ENCODE results near the gene DUXA. TPM values are rescaled to one million over a fixed set of nuclear protein-coding genes. Genes with fewer than 3 reads are reported as not detected.

The DUXA gene
- total RNA-seq, 1 donor from 2014 or later: not detected

DNA sequence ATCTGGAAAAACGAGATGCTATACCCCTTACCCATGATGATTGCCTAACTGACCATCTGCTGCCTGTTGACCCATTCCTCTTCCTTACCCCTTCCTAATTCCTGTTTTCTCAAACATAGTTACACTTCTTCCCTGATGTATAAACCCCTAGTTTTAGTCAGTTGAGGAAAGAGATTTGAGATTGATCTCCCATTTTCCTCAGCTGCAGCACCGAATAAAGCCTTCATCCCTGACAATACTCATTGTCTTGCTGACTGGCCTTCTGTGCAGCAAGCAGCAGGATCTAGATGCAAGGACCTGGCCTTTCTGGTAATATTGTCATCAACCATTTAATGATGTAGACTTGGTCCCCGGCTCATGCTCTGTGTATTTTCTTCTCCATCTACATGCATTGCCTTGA is 23.0 kb upstream of the DUXA start:
- H3K27me3 ChIP-seq (ENCODE audit: insufficient read depth, low read length): no peaks in the 10 kb centered on the region
- H3K9me3 ChIP-seq (ENCODE audit: insufficient read depth, low read depth, low read length): peaks cover 8% of the 10 kb centered on the region
- H3K4me1 Mint-ChIP-seq (ENCODE audit: low read depth, unreplicated experiment): peaks cover 7% of the 10 kb centered on the region
- H2AFZ ChIP-seq (ENCODE audit: low read depth, low read length): peak overlapping the region; percentile 100
- H3K4me2 ChIP-seq (ENCODE audit: low read length): no peak overlapping the region
- no peak overlapping the region for H3K9ac ChIP-seq (ENCODE audit: low read length)
- no peak for DNase-seq (ENCODE audit: low read depth)
- peaks cover 15% of the 10 kb centered on the region for H3K36me3 ChIP-seq (ENCODE audit: insufficient read depth, low read length)
- H4K20me1 ChIP-seq (ENCODE audit: insufficient read depth, low read length): peaks cover 24% of the 10 kb centered on the region
- H3K27ac Mint-ChIP-seq (ENCODE audit: unreplicated experiment): no peak overlapping the region
- no peak overlapping the region for H3K27ac ChIP-seq (ENCODE audit: low read depth, low read length)
- peak overlapping the region; percentile 99 for H3K4me3 Mint-ChIP-seq (ENCODE audit: unreplicated experiment)
- H3K36me3 Mint-ChIP-seq (ENCODE audit: low read depth, unreplicated experiment): peaks cover 14% of the 10 kb centered on the region
- H3K27me3 Mint-ChIP-seq (ENCODE audit: low read depth, unreplicated experiment): peaks cover 3% of the 10 kb centered on the region
- TF ChIP-seq, protein P1, sequence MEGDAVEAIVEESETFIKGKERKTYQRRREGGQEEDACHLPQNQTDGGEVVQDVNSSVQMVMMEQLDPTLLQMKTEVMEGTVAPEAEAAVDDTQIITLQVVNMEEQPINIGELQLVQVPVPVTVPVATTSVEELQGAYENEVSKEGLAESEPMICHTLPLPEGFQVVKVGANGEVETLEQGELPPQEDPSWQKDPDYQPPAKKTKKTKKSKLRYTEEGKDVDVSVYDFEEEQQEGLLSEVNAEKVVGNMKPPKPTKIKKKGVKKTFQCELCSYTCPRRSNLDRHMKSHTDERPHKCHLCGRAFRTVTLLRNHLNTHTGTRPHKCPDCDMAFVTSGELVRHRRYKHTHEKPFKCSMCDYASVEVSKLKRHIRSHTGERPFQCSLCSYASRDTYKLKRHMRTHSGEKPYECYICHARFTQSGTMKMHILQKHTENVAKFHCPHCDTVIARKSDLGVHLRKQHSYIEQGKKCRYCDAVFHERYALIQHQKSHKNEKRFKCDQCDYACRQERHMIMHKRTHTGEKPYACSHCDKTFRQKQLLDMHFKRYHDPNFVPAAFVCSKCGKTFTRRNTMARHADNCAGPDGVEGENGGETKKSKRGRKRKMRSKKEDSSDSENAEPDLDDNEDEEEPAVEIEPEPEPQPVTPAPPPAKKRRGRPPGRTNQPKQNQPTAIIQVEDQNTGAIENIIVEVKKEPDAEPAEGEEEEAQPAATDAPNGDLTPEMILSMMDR (IDR thresholded peaks at IDR 0.05; ENCODE audit: insufficient read depth, low read depth, low read length): no peak
- no peak for TF ChIP-seq EZH2 (IDR thresholded peaks at IDR 0.05; ENCODE audit: insufficient read depth, low read length)
- H3K79me2 ChIP-seq (ENCODE audit: insufficient read depth, low read length): peaks cover 40% of the 10 kb centered on the region
- peaks cover 3% of the 10 kb centered on the region for H3K4me1 ChIP-seq (ENCODE audit: insufficient read depth, low read length)
- FAIRE-seq: no peak
- H3K9me3 Mint-ChIP-seq (ENCODE audit: unreplicated experiment): peaks cover 33% of the 10 kb centered on the region
- no peak overlapping the region for H3K4me3 ChIP-seq (ENCODE audit: insufficient read depth, low read depth, low read length)

DNA sequence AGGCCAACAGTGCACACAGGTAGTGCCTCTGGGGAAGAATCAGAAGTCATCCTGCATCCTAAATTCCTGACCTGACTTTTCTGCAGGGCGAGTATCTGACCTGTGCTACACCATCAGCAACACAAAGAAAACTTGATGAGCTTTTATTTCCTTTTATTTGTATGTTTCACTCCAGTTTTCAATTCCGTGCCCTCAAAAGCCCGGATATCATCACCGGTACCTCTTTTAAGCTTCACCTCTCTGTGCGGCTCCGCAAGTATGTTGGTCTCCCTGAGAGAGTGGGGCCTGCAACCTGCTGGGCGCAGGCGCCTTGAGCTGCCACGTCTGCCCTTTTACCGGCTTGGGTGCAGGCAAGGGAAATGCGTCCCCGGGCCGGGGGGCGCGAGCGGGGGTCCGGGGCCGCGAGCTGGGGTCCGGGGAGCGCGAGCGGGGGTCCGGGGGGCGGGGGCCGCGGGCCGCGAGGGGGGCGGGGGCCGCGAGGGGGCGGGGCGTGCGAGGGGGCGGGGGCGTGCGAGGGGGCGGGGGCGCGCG is 4.3 kb upstream of the DUXA start:
- H3K79me2 ChIP-seq (ENCODE audit: insufficient read depth, low read length): no peaks in the 10 kb centered on the region
- peaks cover 5% of the 10 kb centered on the region for H3K9me3 ChIP-seq (ENCODE audit: insufficient read depth, low read depth, low read length)
- H3K27ac ChIP-seq (ENCODE audit: low read depth, low read length): no peak overlapping the region
- TF ChIP-seq, protein P1 (IDR thresholded peaks at IDR 0.05; ENCODE audit: insufficient read depth, low read depth, low read length): no peak
- H3K4me1 ChIP-seq (ENCODE audit: insufficient read depth, low read length): no peaks in the 10 kb centered on the region
- Mint-ChIP-seq H3K4me1 (ENCODE audit: low read depth, unreplicated experiment) (no peaks in the 10 kb centered on the region), H3K27ac (ENCODE audit: unreplicated experiment) (no peak overlapping the region), H3K4me3 (ENCODE audit: unreplicated experiment) (peak overlapping the region; percentile 10), H3K36me3 (ENCODE audit: low read depth, unreplicated experiment) (no peaks in the 10 kb centered on the region), H3K27me3 (ENCODE audit: low read depth, unreplicated experiment) (peaks cover 2% of the 10 kb centered on the region), H3K9me3 (ENCODE audit: unreplicated experiment) (peaks cover 18% of the 10 kb centered on the region)
- no peaks in the 10 kb centered on the region for H3K36me3 ChIP-seq (ENCODE audit: insufficient read depth, low read length)
- peak overlapping the region; percentile 64 for H3K4me2 ChIP-seq (ENCODE audit: low read length)
- no peak overlapping the region for H3K9ac ChIP-seq (ENCODE audit: low read length)
- no peaks in the 10 kb centered on the region for H4K20me1 ChIP-seq (ENCODE audit: insufficient read depth, low read length)
- no peak for FAIRE-seq
- no peak overlapping the region for H3K4me3 ChIP-seq (ENCODE audit: insufficient read depth, low read depth, low read length)
- peak; percentile 3 for DNase-seq (ENCODE audit: low read depth)
- peak overlapping the region; percentile 57 for H2AFZ ChIP-seq (ENCODE audit: low read depth, low read length)
- no peaks in the 10 kb centered on the region for H3K27me3 ChIP-seq (ENCODE audit: insufficient read depth, low read length)

DNA sequence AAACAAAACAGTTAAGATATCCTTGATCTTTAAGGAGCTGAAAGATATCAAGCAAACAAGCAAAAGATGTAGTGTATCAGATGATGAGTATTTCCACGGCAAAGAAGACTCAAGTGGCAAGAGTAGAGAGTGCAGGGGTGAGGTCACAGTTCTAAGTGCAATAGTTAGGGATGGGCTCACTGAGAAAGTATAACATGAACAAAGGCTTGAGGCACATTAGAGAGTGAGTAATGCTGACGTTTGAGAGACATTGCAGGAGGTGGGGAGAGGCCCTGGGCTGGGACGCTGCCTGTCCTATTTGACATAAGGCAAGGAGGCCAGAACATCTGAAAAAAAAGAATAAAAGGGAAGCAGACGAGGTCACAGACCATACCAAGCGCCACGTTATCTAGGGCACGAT is 1.4 kb downstream of the DUXA start:
- no peaks in the 10 kb centered on the region for H3K9me3 ChIP-seq (ENCODE audit: insufficient read depth, low read depth, low read length)
- H4K20me1 ChIP-seq (ENCODE audit: insufficient read depth, low read length): no peaks in the 10 kb centered on the region
- H3K4me3 ChIP-seq (ENCODE audit: insufficient read depth, low read depth, low read length): no peak overlapping the region
- no peak for TF ChIP-seq EZH2 (IDR thresholded peaks at IDR 0.05; ENCODE audit: insufficient read depth, low read length)
- TF ChIP-seq, protein P1 (IDR thresholded peaks at IDR 0.05; ENCODE audit: insufficient read depth, low read depth, low read length): no peak
- FAIRE-seq (no peak), DNase-seq (ENCODE audit: low read depth) (no peak)
- H3K36me3 ChIP-seq (ENCODE audit: insufficient read depth, low read length): no peaks in the 10 kb centered on the region
- Mint-ChIP-seq H3K36me3 (ENCODE audit: low read depth, unreplicated experiment) (no peaks in the 10 kb centered on the region), H3K4me3 (ENCODE audit: unreplicated experiment) (no peak overlapping the region), H3K27me3 (ENCODE audit: low read depth, unreplicated experiment) (no peaks in the 10 kb centered on the region), H3K9me3 (ENCODE audit: unreplicated experiment) (peaks cover 11% of the 10 kb centered on the region), H3K4me1 (ENCODE audit: low read depth, unreplicated experiment) (no peaks in the 10 kb centered on the region), H3K27ac (ENCODE audit: unreplicated experiment) (no peak overlapping the region)
- no peaks in the 10 kb centered on the region for H3K79me2 ChIP-seq (ENCODE audit: insufficient read depth, low read length)
- no peak overlapping the region for H3K9ac ChIP-seq (ENCODE audit: low read length)
- no peak overlapping the region for H3K4me2 ChIP-seq (ENCODE audit: low read length)
- H3K27me3 ChIP-seq (ENCODE audit: insufficient read depth, low read length): no peaks in the 10 kb centered on the region
- no peak overlapping the region for H2AFZ ChIP-seq (ENCODE audit: low read depth, low read length)
- H3K4me1 ChIP-seq (ENCODE audit: insufficient read depth, low read length): no peaks in the 10 kb centered on the region
- no peak overlapping the region for H3K27ac ChIP-seq (ENCODE audit: low read depth, low read length)
